ENCODE data around the gene BTBD9.
"Not testable (repeated sequence)": the region's sequence is repeated elsewhere in the genome, so short reads cannot be mapped to it uniquely, and the experiment has no call there.

The BTBD9 gene

DNA sequence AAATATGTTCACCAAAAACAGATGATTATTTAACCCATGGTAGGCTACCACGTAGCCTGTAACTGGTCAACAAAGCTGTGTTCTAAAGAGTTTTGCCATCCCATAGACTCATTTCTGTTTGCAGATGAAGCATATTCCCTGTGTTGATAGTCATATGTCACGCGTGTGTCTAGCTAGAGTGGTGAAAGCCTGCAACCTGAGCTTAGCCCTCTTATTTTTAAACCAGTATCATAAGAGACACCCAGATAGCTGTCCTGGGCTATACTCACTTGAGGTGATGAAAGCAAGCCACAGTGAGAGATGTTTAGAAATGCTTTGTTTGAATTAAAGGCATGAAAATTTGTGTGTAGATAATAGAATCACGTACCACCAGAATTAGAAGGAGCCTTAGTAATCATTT, 512.4 kb downstream of the BTBD9 start:
- no peak for DNase-seq

DNA sequence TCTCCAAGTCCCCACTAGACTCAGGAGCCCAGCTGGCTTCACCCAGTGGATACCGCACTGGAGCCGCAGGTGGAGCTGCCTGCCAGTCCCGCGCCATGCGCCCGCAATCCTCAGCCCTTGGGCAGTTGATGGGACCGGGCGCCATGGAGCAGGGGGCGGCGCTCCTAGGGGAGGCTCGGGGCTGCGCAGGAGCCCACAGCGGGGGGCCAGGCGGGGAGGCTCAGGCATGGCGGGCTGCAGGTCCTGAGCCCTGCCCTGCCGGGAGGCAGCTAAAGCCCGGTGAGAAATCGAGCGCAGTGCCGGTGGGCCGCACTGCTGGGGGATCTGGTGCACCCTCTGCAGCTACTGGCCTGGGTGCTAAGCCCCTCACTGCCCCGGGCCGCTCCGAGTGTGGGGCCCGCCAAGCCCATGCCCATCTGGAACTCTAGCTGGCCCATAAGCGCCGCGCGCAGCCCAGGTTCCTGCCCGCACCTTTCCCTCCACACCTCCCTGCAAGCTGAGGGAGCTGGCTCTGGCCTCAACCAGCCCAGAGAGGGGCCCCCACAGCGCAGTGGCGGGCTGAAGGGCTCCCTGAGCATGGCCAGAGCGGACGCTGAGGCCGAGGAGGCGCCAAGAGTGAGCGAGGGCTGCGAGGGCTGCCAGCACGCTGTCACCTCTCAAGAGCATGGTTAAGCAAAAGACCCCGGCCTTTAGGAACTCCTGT, 515.4 kb downstream of the BTBD9 start:
- not testable (repeated sequence) for DNase-seq

DNA sequence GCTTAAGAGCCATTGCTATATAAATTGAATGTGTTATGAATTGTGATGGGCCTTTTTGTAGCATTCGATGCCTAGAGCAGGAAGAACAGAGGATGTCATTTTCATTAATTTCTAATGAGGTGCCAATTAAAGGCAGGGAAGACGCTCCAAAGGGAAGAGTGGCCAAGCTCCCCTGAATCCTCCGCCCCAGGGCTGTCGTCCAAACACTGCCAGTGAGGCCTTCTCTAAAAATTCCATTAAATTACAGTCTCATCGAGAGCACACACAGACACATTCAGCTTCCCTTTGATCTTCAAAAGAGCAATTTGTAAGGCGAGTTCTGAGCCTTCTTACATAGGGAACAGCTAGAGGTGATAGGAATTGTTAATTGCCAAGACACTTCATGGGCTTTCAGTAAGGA, 520.2 kb downstream of the BTBD9 start:
- no peak for DNase-seq

DNA sequence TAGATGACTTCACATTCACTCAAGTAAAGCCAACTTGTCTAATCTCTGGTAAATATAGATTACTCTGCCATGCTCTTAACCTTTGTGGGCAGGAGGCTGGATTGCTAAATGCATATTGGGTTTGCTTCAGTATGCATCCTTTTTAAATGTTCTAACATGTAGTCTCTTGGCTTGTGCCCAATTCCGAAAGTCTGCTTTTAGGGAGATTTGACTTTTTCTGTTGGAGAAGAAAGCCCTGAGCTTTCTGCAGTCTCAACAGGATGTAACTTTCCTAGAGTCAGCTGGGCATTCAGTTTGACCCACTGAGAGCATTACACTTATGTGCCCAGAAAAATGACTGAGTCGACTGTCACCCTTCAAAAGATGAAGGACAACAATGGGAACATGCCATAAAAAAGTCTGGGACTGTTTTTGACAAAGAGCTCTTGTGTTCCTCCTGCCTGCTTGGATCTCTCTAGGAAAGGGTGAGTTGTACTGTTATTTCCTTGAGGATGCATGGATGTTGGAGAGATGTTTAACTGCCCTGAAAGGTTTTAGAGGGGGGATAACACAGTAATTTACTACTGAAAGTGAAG, 520.9 kb downstream of the BTBD9 start:
- no peak for DNase-seq

Data from CD4-positive, alpha-beta T cell treated with Interleukin-10 for 1 hour (primary cell).